K562 treated with DMSO at 1 percent for 48 hours (cell line): ENCODE data around the gene CERK. TPM values are rescaled to one million over a fixed set of nuclear protein-coding genes. Genes with fewer than 3 reads are reported as not detected.

Experiments used
- total RNA-seq: library from RNA; unstranded; fragments of 300-600 nt; gene quantifications from 2 replicates; pipeline ENCODE4 v1.2.3, GENCODE V29; 2022; ENCODE audit warnings: low replicate concordance; ENCODE audit errors: extremely low read depth

The CERK gene
- total RNA-seq: not detected in 2 replicates

DNA sequence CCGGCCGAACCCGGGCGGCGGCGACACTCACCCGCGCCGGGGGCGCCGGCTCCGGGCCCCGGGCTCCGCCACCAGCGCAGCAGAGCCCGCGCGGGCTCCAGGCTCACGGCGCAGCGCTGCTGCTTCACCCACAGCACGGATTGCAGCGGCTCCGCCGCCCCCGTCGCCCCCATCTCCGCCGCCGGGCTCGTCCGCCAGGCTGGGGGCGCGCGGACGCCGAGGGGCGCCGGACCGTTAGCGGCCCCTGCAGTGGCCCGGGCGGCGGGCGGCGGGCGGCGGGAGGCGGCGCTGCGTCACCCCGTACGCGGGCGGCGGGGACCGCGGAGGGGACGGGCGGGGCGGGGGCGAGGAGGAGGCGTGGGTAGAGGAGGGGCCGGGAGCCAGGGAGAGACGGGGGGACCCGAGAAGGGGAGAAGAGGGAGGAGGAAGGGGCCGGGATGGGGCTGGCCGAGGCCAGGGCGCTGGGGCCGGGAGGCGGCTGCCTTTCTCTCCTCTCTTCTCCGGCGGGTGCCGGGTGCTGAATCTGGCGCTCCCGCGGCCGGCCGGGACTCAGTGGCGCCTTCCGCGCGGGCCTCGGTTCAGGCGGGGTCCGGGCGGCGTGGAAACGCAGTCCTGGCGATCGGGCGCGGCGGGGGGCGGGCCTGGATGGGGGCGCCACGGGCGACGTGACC, at the start of gene CERK:
TSS of gene CERK (minus strand) at position 277 of the 671 bp plus-strand sequence. CDS start at position 173, 104 bp downstream.

DNA sequence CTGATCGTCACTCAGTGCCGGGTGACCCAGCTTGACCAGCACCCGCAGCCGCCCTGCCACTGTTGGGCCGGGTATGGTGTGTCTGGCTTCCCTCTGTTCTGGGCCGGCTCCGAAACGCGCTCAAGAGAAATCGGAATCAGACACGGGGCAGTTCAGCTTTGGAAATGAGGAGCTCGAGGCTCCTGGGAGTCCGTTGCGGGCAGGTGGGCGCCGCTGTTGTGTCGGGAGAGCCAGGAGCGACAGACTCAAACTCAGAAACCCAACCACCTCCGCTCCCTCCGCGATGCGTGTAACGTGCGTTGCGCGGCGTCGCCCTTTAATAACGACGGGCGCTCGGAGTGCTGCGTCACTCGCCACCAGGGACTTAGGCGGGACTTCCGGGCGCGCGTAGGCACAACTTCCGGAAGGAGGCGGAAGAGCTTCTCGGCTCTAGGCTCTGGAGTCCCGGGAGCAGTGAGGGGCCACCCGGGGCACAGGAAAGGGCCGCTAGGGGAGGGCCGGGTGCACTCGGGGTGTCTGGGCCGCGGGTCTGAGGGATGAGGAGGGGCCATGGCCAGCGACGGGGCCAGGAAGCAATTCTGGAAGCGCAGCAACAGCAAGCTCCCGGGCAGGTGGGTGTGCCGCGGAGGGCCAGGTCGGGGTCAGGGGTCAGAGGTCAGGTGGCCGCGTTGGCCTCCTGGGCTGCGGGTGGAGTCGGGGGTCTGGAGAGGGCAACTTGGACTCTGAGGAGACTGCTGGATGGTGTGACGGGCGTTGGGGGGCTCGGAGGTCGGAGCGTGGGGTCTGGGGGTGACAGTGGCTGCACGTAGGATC, 24.4 kb upstream of the CERK start, which contains the start of gene TBC1D22A:
TSS of gene TBC1D22A (plus strand) at position 413 of the 813 bp plus-strand sequence. CDS start at position 550, 137 bp downstream.

Other genes with a start within 250 kb of the CERK start
- gene CELSR1, start 200.6 kb downstream of the CERK start, total RNA-seq: not detected in 2 replicates
- gene GRAMD4, start 117.9 kb downstream of the CERK start, total RNA-seq: not detected in 2 replicates
- gene TBC1D22A, start 24.4 kb upstream of the CERK start, total RNA-seq: not detected in 2 replicates